Natural killer cell (primary cell): ENCODE results near the gene ARAP3. TPM values are rescaled to one million over a fixed set of nuclear protein-coding genes. Genes with fewer than 3 reads are reported as not detected.

ENCODE experiments used
- ATAC-seq, 3 donors: fragments of 150-1000 bp in 2 of 3; fragments of 200-7000 bp in 1 of 3; cut with Tn5 transposase; 1 replicate in 1 of 3; 2 replicates in 2 of 3; pipeline ENCODE4 v1.10.0; 2021; ENCODE audit warnings: mild to moderate bottlenecking in 2 of 3, moderate library complexity in 2 of 3
- DNase-seq, 2 donors: peaks; one replicate each; pipeline versions ENCODE4 v3.0.0 to v3.0.0-alpha.2; 2013 to 2021; ENCODE audit warnings: mixed read lengths in 1 of 2
- H3K27ac ChIP-seq: one replicate; pipeline ENCODE4 v1.5.1; 2013; ENCODE audit warnings: mild to moderate bottlenecking, low read length
- H3K27me3 ChIP-seq: one replicate; pipeline ENCODE4 v1.6.1; 2013; ENCODE audit warnings: low read length; ENCODE audit not compliant: control insufficient read depth, insufficient read depth
- H3K36me3 ChIP-seq: one replicate; pipeline ENCODE4 v1.6.1; 2013; ENCODE audit warnings: low read length; ENCODE audit not compliant: control insufficient read depth, insufficient read depth
- H3K4me1 ChIP-seq: one replicate; pipeline ENCODE4 v1.6.1; 2013; ENCODE audit warnings: low read length; ENCODE audit not compliant: control insufficient read depth, insufficient read depth
- H3K4me3 ChIP-seq: one replicate; pipeline ENCODE4 v1.5.1; 2013; ENCODE audit warnings: low read length
- H3K9me3 ChIP-seq: one replicate; pipeline ENCODE4 v1.6.1; 2013; ENCODE audit warnings: low read length; ENCODE audit not compliant: control insufficient read depth, insufficient read depth
- H3K27ac Mint-ChIP-seq, 2 donors: one replicate each; pipeline ENCODE4 v1.8.0; 2022; ENCODE audit warnings: mild to moderate bottlenecking in 2 of 2, mixed read lengths in 2 of 2, moderate library complexity in 1 of 2
- H3K27me3 Mint-ChIP-seq, 2 donors: one replicate each; pipeline ENCODE4 v1.8.0; 2022; ENCODE audit warnings: low read depth in 2 of 2, mixed read lengths in 2 of 2
- H3K36me3 Mint-ChIP-seq: one replicate; pipeline ENCODE4 v1.8.0; 2022; ENCODE audit warnings: mixed read lengths
- H3K4me1 Mint-ChIP-seq, 2 donors: one replicate each; pipeline ENCODE4 v1.8.0; 2022; ENCODE audit warnings: mixed read lengths in 2 of 2
- H3K4me3 Mint-ChIP-seq: one replicate; pipeline ENCODE4 v1.8.0; 2022; ENCODE audit warnings: mild to moderate bottlenecking, moderate library complexity, mixed read lengths
- H3K9me3 Mint-ChIP-seq, 2 donors: one replicate each; pipeline ENCODE4 v1.8.0; 2022; ENCODE audit warnings: mixed read lengths in 2 of 2
- WGBS: methylation state at CpG from one replicate; pipeline ENCODE4 v1.1.7; 2013; ENCODE audit warnings: missing lambda C conversion rate; ENCODE audit not compliant: insufficient coverage; 5-methylcytosine and 5-hydroxymethylcytosine counted together
- intact Hi-C: fragments of 100-400 bp; cut with micrococcal nuclease; formaldehyde crosslinking; loops from one replicate; pipeline ENCODE4 v1.14.2; 2022
- total RNA-seq, 4 donors: library from RNA; stranded (reverse); fragments of 120-200 nt in 1 of 4; gene quantifications; one replicate each; pipeline versions ENCODE4 v1.2.3 to v1.2.4, GENCODE V29; 2013 to 2022
- TF ChIP-seq, protein P1 (sequence below): fragments of 200-600 bp; IDR thresholded peaks from one replicate; pipeline ENCODE4 v1.8.0; 2022; ENCODE audit warnings: antibody characterized with exemption

The ARAP3 gene
- total RNA-seq, 3 donors from 2014 or later (not counting 1 experiment from before 2014, with no cell fraction given) = 13.9 to 25.2 (median 19.6) TPM

- 5% methylated on average over 50 of the region's 50 CpGs for WGBS
- H3K36me3 ChIP-seq = peaks cover 8% of the 10 kb centered on the region
- peak within 1 kb of the TSS; percentile 73 for H3K27ac ChIP-seq
- TF ChIP-seq, protein P1, sequence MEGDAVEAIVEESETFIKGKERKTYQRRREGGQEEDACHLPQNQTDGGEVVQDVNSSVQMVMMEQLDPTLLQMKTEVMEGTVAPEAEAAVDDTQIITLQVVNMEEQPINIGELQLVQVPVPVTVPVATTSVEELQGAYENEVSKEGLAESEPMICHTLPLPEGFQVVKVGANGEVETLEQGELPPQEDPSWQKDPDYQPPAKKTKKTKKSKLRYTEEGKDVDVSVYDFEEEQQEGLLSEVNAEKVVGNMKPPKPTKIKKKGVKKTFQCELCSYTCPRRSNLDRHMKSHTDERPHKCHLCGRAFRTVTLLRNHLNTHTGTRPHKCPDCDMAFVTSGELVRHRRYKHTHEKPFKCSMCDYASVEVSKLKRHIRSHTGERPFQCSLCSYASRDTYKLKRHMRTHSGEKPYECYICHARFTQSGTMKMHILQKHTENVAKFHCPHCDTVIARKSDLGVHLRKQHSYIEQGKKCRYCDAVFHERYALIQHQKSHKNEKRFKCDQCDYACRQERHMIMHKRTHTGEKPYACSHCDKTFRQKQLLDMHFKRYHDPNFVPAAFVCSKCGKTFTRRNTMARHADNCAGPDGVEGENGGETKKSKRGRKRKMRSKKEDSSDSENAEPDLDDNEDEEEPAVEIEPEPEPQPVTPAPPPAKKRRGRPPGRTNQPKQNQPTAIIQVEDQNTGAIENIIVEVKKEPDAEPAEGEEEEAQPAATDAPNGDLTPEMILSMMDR = no peak
- H3K27me3 ChIP-seq = no peaks in the 10 kb centered on the region
- Mint-ChIP-seq H3K4me3 (peak within 1 kb of the TSS; percentile 95), H3K4me1 (peaks cover 34 to 41% of the 10 kb centered on the region in 2 donors), H3K36me3 (no peaks in the 10 kb centered on the region), H3K27ac (peak within 1 kb of the TSS; percentile 74 to 95), H3K27me3 (no peaks in the 10 kb centered on the region), H3K9me3 (no peaks in the 10 kb centered on the region)
- no peaks in the 10 kb centered on the region for H3K9me3 ChIP-seq
- ATAC-seq (peak; percentile 98), DNase-seq (peak; percentile 82 to 86)
- peak within 1 kb of the TSS; percentile 64 for H3K4me3 ChIP-seq
- intact Hi-C loops = loop anchor here (1.0 kb wide), 2 partner anchors 15 to 32 kb away; partner anchors contain the start of genes HDAC3 and RELL2
- peaks cover 18% of the 10 kb centered on the region for H3K4me1 ChIP-seq
These were observed 30.9 kb downstream of the ARAP3 start, which contains the start of gene FCHSD1 for GRCh38 chr5:141650851-141651727. TSS of gene FCHSD1 (minus strand) at chr5:141651418. CDS start at chr5:141651368, 50 bp downstream.

DNA sequence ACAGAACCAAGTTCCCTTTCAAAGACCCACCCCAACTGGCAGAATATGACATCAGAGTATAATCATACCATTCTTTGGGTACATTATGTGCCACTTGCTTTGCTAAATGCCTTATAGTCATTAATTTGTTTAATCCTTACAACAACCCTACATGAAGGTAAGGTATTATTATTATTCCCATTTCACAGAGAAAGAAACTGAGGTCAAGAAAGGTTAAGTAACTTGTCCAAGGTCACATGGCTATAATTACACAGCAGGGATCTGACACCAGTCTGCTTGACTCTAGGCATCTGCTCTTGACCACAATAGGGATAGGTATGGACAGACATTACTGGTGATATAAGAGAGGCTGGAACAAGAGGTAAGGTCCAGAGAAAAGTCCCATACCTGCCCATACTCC, 32.1 kb downstream of the ARAP3 start:
- intact Hi-C loops = no loop called here
- peaks cover 15% of the 10 kb centered on the region for H3K36me3 ChIP-seq
- no peak overlapping the region for H3K27ac ChIP-seq
- no peaks in the 10 kb centered on the region for H3K27me3 ChIP-seq
- Mint-ChIP-seq H3K36me3 (peaks cover 5% of the 10 kb centered on the region), H3K4me1 (peaks cover 34 to 45% of the 10 kb centered on the region in 2 donors), H3K27ac (peak overlapping the region; percentile 74 to 95), H3K4me3 (peak overlapping the region; percentile 86), H3K27me3 (no peaks in the 10 kb centered on the region), H3K9me3 (no peaks in the 10 kb centered on the region)
- H3K4me3 ChIP-seq = no peak overlapping the region
- H3K4me1 ChIP-seq = peaks cover 18% of the 10 kb centered on the region
- TF ChIP-seq, protein P1 = no peak
- no peak for ATAC-seq
- no peak for DNase-seq
- no peaks in the 10 kb centered on the region for H3K9me3 ChIP-seq

DNA sequence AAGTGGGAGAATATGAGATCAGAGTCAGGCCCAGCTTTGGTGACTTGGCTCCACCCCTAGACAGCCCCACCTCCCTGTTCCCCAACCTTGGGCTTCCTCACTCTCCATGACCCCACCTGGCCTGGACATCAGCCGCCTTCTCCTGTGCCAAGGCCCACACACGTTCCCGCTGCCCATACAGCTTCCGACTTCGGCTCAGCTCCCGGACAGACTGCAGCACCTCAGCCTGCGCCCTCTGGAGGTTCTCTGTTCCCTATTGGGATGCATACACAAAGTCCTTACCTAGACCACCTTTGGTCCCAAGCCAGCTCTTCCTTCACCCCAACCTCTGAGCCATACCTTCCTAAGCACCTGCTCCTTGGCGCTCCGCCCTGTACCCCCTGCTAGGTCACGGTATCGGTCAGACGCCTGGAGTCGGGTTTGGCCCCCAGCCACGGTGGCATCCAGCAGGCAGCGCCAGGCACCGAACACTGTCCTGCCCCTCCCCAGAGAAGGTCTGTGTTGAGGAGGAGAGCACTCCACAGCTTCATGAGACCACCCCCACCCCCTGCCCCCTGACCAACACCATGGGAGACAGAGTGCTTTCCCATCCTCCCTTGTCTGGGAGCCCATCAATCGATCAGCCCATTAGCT, 32.9 kb downstream of the ARAP3 start:
- peaks cover 9% of the 10 kb centered on the region for H3K36me3 Mint-ChIP-seq
- peaks cover 34 to 49% of the 10 kb centered on the region in 2 donors for H3K4me1 Mint-ChIP-seq
- H3K36me3 ChIP-seq = peaks cover 17% of the 10 kb centered on the region
- no peak overlapping the region for H3K27ac ChIP-seq
- TF ChIP-seq, protein P1 = no peak
- WGBS = 98% methylated on average over 17 of the region's 17 CpGs
- no peaks in the 10 kb centered on the region for H3K9me3 Mint-ChIP-seq
- DNase-seq = no peak
- H3K4me3 Mint-ChIP-seq = no peak overlapping the region
- ATAC-seq = no peak
- no peaks in the 10 kb centered on the region for H3K27me3 Mint-ChIP-seq
- H3K27ac Mint-ChIP-seq = peak overlapping the region in 1 of 2 donors; percentile 95
- no peaks in the 10 kb centered on the region for H3K9me3 ChIP-seq
- intact Hi-C loops = no loop called here
- no peak overlapping the region for H3K4me3 ChIP-seq
- H3K27me3 ChIP-seq = no peaks in the 10 kb centered on the region
- H3K4me1 ChIP-seq = peaks cover 18% of the 10 kb centered on the region
